H54 (cell line): ENCODE measurements around the gene DMBX1.

Source experiments
- DNase-seq: peaks from one replicate; pipeline ENCODE4 v3.0.0; 2011; ENCODE audit warnings: low spot score, mixed read lengths; ENCODE audit not compliant: insufficient read length
- FAIRE-seq: peaks from 3 replicates; lab custom pipeline; 2011; peaks lifted over from hg19 to GRCh38; lab: Jason Lieb, UNC
- POLR2A ChIP-seq: IDR thresholded peaks from 2 replicates; pipeline ENCODE4 v1.6.1; 2011; ENCODE audit warnings: low read depth, mild to moderate bottlenecking, low read length

The DMBX1 gene

GRCh38 chr1:46523496-46524353 lies 34.1 kb downstream of the DMBX1 start:
- DNase-seq (no peak), FAIRE-seq (no peak)
- TF ChIP-seq POLR2A: no peak

DNA sequence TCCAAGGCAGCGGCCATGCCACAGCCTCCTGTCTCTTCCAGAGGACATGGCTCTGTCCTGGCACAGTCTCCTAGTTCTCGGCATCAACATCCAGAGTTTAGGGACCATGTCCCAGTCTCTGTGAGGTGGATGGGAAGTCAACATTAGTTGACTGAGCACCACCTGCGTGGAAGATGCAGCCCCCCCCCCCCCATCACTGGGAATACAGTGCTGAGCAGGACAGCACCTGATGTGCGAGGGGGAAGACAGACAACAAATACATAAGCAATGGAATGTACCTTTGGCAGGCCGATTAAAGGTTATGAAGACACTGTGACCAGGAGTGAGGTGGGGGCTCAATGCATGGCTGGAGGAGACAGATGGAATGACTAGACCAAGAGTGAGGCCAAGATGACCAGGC lies 35.2 kb downstream of the DMBX1 start:
- no peak for DNase-seq
- no peak for FAIRE-seq
- no peak for TF ChIP-seq POLR2A

DNA sequence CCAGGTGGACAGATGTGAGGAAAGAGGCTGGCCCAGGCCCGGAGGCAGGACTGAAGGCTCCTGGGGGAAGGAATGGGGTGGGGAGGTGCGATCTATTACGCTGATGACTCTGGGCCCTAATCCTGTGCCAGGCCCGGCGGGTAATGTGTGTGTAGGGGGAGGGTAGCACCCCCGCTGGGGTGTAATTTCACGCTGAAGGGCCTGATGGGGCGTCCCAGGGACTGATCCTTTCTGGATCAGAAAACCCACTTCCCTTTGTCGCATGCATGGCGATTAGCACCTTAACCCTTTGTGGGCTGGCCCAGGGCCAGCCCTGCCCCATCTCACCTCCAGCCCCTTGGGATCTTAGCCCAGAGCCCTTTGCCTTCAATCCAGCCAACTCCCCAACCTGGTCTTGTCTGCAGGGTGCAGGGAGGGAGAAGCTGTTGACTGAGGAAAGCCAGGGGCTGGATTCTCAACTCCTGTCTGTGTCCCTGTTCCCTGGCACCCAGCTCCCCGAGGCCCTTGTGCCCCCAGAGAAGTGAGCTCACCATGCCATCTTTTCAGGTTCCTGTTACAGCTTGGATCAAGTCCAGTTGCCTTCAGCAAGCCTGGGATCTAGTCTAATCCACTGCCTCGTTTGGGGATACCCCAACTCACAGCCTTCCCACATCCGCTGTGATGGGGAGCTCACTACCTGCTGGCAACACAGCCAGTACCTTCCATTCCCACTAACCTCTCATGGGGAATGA lies 35.8 kb downstream of the DMBX1 start:
- DNase-seq (no peak), FAIRE-seq (no peak)
- no peak for TF ChIP-seq POLR2A

DNA sequence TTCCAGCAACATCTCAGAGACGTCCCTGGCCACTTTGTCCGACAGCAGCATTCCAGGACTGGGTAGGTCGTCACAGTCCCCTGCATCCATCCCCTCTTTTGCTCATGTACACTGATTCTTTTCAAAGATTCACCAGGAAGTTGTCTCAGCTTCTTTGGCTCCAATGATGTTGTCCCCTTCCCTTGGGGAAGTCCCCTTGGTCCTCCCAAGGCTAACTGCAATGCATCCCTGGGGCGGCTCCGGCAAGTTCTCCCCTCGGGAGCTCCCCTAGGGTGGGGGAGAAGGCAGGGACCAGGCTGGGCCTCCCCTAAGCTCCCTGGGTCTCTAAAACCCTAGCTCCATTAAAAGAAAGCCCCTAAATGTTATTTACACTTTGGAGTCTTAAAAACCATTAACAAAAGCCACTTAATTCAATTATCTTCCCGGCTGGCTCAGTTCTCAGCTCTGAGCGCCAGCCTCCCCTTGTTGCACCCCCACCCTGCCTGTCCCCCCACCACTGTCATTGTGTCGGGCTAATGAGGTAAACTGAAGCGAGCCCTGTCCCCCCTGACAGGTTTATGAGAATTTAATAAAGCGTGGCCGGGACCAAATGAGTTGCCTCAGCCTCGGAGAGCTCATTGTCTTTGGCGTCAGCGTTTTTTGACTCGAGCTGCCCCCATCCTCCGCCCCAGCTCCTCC lies 36.5 kb downstream of the DMBX1 start:
- no peak for TF ChIP-seq POLR2A
- DNase-seq (no peak), FAIRE-seq (no peak)

DNA sequence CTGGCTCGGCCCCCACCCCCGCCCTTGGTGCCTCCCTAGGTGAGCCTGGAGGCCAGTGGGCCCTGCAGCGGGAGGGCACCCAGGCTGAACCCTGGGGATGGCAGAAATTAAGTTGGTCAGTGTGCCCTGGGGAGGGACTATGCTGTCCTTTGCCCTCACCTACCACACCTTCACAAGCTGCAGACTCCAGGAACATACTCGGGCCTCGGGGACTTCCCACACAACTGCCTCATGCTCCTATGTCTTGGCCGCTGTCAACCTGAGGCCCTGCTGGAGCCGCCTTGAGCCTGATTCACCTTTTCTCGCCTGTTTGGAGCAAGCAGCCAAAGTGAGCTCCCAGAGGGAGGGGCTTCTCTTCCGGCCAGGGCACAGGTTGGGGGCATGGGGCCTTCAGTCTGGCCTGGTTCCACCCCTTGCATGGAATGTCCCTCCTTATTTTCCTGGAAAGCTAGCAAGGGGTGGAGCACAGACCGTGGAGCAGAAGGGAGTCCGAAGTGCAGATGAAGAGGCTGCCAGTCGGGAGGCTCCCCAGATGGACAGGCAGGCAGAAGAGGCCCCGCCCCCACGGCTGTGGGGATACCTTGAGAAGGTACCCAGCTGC lies 37.2 kb downstream of the DMBX1 start:
- DNase-seq: no peak
- FAIRE-seq: no peak
- TF ChIP-seq POLR2A: no peak

- no peak for TF ChIP-seq POLR2A
- DNase-seq: peak; percentile 91
- no peak for FAIRE-seq
Observed at GRCh38 chr1:46527474-46528296, 38.0 kb downstream of the DMBX1 start.

- FAIRE-seq (no peak), DNase-seq (no peak)
- no peak for TF ChIP-seq POLR2A
Observed at GRCh38 chr1:46528297-46528955, 38.8 kb downstream of the DMBX1 start.

DNA sequence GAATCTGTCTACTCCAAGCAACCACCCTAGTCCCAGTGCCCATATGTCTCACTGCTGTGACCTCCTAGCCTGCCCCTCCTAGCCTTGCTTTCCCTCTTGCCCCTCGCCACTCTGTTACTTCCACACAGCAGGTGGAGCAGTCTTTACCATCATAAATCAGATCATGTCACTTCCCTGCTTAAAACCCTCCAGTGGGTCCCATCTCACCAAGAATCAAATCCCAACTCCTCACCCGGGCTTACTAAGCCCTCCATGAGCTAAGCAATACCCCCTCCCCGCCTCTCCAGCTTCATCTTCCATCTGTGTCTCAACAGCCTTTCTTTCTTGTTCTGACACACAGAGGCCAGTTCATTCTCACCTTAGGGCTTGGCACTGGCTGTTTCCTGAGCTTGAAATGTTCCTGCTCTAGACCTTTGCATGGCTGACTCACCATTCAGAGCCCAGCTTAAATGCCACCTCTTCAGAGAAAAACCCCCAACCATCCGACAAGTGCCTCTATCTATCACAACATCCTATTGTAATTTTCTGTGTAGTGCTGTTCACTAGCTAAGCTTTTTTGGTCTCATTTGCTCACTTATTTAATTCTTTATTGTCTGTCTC lies 39.5 kb downstream of the DMBX1 start:
- FAIRE-seq (no peak), DNase-seq (no peak)
- no peak for TF ChIP-seq POLR2A

GRCh38 chr1:46530311-46530710 lies 40.7 kb downstream of the DMBX1 start:
- DNase-seq (no peak), FAIRE-seq (no peak)
- TF ChIP-seq POLR2A: no peak

DNA sequence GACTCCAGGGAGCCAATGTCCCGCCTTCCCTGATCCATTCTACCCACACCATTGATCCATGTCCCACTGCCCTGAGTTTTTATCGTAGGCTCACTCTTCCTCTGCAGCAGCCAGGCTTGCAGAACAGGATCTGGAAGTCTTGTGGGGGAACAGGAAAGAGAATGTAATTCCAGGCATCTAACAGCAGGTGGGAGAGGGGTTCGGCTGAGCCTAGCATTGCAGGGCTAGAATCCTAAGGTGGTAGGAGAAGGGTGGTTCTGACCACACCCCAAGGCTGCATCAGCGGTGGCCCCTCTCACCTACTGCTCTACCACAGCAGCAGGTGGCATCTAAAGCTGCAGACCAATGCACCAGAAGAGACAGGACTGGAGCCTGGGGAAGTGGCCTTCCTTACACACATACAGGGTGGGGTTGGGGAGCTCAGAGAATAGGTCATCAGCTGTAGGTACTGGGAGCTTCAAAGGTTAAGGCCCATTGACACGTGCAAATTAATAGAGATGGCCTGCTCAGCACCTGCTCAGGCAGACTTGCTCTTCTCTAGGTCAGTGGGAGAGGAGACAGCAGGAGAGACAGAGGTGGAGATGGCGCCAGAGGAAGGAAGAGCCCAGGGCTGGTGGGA lies 41.3 kb downstream of the DMBX1 start:
- TF ChIP-seq POLR2A: no peak
- no peak for DNase-seq
- no peak for FAIRE-seq

- DNase-seq: no peak
- TF ChIP-seq POLR2A: no peak
- no peak for FAIRE-seq
Observed at GRCh38 chr1:46532095-46532494, 42.5 kb downstream of the DMBX1 start.
